K562 (cell line): ENCODE results near the gene C2orf42. TPM values are rescaled to one million over a fixed set of nuclear protein-coding genes. Genes with fewer than 3 reads are reported as not detected.

Source experiments
- ASH1L ChIP-seq: fragments of 450-650 bp; IDR thresholded peaks from 2 replicates; pipeline ENCODE4 v1.6.1; 2018; ENCODE audit warnings: borderline replicate concordance, mild to moderate bottlenecking, low read depth; ENCODE audit not compliant: partially characterized antibody
- ETV6 ChIP-seq, 3 experiments: fragments of 150-350 bp in 1 of 3; sonication (generic) in 1 of 3; formaldehyde crosslinking in 1 of 3; IDR thresholded peaks; 2 replicates each; pipeline versions ENCODE4 v1.6.1 to v1.8.0; 2014 to 2022; ENCODE audit warnings: borderline replicate concordance in 2 of 3, low read depth in 2 of 3, antibody characterized with exemption in 1 of 3, low read length in 1 of 3, mild to moderate bottlenecking in 1 of 3, missing genetic modification reagents in 1 of 3
- FUS ChIP-seq: fragments of 200-400 bp; formaldehyde crosslinking; optimal IDR thresholded peaks from 2 replicates; pipeline ENCODE3; 2017; ENCODE audit warnings: low read depth, low read length
- GABPA ChIP-seq: fragments of 200-800 bp; sonication (Bioruptor generic); conservative IDR thresholded peaks from 2 replicates; pipeline ENCODE4 v1.6.1; 2016; ENCODE audit warnings: low read depth, missing genetic modification characterization, missing compliant biosample characterization
- HOXB6 ChIP-seq: fragments of 250-450 bp; sonication (Bioruptor Pico); IDR thresholded peaks from 2 replicates; pipeline ENCODE4 v1.5.1; 2022; ENCODE audit warnings: mild to moderate bottlenecking, borderline replicate concordance
- NEUROD1 ChIP-seq: fragments of 150-350 bp; IDR thresholded peaks from 2 replicates; pipeline ENCODE4 v1.6.1; 2014; ENCODE audit warnings: borderline replicate concordance, low read length, low read depth; ENCODE audit not compliant: partially characterized antibody
- SIN3A ChIP-seq, 2 experiments: fragments of 150-350 bp in 1 of 2; IDR thresholded peaks; 2 replicates each; pipeline ENCODE4 v1.6.1; 2011 to 2016; ENCODE audit warnings: borderline replicate concordance in 2 of 2, low read depth in 2 of 2, low read length in 2 of 2, mild to moderate bottlenecking in 2 of 2, moderate library complexity in 2 of 2; ENCODE audit not compliant: control insufficient read depth in 1 of 2
- TCF3 ChIP-seq: sonication (generic); formaldehyde crosslinking; IDR thresholded peaks from 2 replicates; pipeline ENCODE4 v1.4.0; 2020; ENCODE audit warnings: mild to moderate bottlenecking, missing genetic modification reagents
- U2AF1 ChIP-seq: fragments of 200-400 bp; formaldehyde crosslinking; optimal IDR thresholded peaks from 2 replicates; pipeline ENCODE3; 2017; ENCODE audit warnings: mild to moderate bottlenecking, low read depth, low read length, moderate library complexity
- ZBTB17 ChIP-seq: fragments of 450-650 bp; formaldehyde crosslinking; IDR thresholded peaks from 2 replicates; pipeline ENCODE4 v1.4.0; 2020; ENCODE audit warnings: mild to moderate bottlenecking
- polyA plus RNA-seq, 8 experiments: library from polyadenylated mRNA; depleted of rRNA in 4 of 8; stranded (reverse) in 5 of 8; unstranded in 3 of 8; fragments of >200 nt; fragmentation: Nextera tagmentation in 2 of 8; fragmentation: Illumina TruSeq in 1 of 8; extraction: Ambion mirVana in 2 of 8; extraction: Trizol in 1 of 8; gene quantifications; 2 replicates each; pipeline versions ENCODE4 v1.2.1 to v1.2.3, GENCODE V29; 2011 to 2014; ENCODE audit warnings: inconsistent platforms in 1 of 8, missing spikeins in 1 of 8
- total RNA-seq, 7 experiments: library from RNA; depleted of rRNA in 6 of 7; stranded (reverse); fragments of >200 nt in 6 of 7; fragmentation: Illumina TruSeq in 2 of 7; extraction: Trizol in 2 of 7; gene quantifications; 2 replicates each; pipeline versions ENCODE4 v1.2.1 to v1.2.3, GENCODE V29; 2011 to 2021; ENCODE audit warnings: low replicate concordance in 1 of 7
- TF ChIP-seq, protein P1 (sequence below): sonication (generic); formaldehyde crosslinking; IDR thresholded peaks from 2 replicates; pipeline ENCODE4 v1.8.0; 2023; ENCODE audit warnings: mild to moderate bottlenecking, missing genetic modification reagents
- TF ChIP-seq, protein P2 (sequence below): fragments of 250-450 bp; sonication (Bioruptor Pico); IDR thresholded peaks from 2 replicates; pipeline ENCODE4 v1.8.0; 2021; ENCODE audit warnings: borderline replicate concordance, mild to moderate bottlenecking, moderate library complexity; ENCODE audit not compliant: poor library complexity, severe bottlenecking
- TF ChIP-seq, protein P3 (sequence below): sonication (generic); formaldehyde crosslinking; IDR thresholded peaks from 2 replicates; pipeline ENCODE4 v1.8.0; 2022; ENCODE audit warnings: missing genetic modification reagents, mild to moderate bottlenecking, borderline replicate concordance
- TF ChIP-seq, protein P4 (sequence below): fragments of 250-450 bp; sonication (Bioruptor Pico); IDR thresholded peaks from 2 replicates; pipeline ENCODE4 v1.5.0; 2021
- TF ChIP-seq, protein P5 (sequence below): fragments of 200-800 bp; sonication (Bioruptor generic); IDR thresholded peaks from 2 replicates; pipeline ENCODE4 v1.6.1; 2016; ENCODE audit warnings: missing genetic modification characterization, missing compliant biosample characterization

Gene C2orf42
- total and polyA plus RNA-seq, 9 of the 15 experiments (the other 6 are each of a cell fraction or from before 2014, with no cell fraction given) = 4.6 to 10.9 (median 7.5) TPM

DNA sequence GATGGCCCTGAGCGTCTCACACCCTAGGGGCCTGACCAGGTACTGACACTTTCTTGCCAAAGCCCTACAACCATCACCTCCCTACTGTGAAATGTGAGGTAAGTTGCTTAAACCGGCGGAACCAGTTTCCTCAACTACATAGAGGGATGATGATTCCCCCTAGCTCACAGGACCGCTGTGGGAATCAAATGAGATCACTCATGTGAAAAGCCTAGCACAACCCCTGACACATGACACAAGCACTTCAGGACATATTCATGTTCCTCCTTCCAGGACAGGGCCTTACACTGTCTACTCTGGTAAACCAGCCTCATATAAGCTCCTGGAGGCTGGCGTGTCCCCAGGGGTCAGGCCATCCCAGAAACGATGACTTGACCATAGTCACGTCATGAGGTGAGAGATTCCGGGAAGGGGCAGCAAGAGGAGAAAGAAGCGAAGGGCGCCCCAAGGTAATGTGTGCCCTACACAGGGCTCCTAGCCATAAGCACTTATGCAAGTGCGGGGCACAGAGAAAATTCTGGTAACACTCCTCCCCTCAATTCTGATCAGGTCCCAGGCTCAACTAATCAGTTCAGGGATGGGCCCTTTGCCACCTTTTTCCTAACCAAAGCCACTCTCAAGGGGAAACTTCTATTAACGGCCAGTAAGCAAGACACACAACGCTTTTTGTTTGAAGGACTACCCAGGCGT lies 49.5 kb downstream of the C2orf42 start (continued):
- TF ChIP-seq, protein P1, sequence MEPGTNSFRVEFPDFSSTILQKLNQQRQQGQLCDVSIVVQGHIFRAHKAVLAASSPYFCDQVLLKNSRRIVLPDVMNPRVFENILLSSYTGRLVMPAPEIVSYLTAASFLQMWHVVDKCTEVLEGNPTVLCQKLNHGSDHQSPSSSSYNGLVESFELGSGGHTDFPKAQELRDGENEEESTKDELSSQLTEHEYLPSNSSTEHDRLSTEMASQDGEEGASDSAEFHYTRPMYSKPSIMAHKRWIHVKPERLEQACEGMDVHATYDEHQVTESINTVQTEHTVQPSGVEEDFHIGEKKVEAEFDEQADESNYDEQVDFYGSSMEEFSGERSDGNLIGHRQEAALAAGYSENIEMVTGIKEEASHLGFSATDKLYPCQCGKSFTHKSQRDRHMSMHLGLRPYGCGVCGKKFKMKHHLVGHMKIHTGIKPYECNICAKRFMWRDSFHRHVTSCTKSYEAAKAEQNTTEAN (CRISPR knock-in tag) = no peak
- TF ChIP-seq NEUROD1 = no peak
- TF ChIP-seq GABPA (tag) = no peak
- no peak; the same call in 1 of the 2 replicates for TF ChIP-seq HOXB6
- no peak for TF ChIP-seq ASH1L
- TF ChIP-seq SIN3A (IDR thresholded peaks at IDR 0.05; ENCODE audit: borderline replicate concordance in 2 of 2, control insufficient read depth in 1 of 2, low read depth in 2 of 2, low read length in 2 of 2) = no peak
- TF ChIP-seq, protein P2, sequence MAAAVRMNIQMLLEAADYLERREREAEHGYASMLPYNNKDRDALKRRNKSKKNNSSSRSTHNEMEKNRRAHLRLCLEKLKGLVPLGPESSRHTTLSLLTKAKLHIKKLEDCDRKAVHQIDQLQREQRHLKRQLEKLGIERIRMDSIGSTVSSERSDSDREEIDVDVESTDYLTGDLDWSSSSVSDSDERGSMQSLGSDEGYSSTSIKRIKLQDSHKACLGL (CRISPR knock-in tag) = no peak
- TF ChIP-seq ZBTB17 = no peak
- TF ChIP-seq, protein P3, sequence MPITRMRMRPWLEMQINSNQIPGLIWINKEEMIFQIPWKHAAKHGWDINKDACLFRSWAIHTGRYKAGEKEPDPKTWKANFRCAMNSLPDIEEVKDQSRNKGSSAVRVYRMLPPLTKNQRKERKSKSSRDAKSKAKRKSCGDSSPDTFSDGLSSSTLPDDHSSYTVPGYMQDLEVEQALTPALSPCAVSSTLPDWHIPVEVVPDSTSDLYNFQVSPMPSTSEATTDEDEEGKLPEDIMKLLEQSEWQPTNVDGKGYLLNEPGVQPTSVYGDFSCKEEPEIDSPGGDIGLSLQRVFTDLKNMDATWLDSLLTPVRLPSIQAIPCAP (CRISPR knock-in tag) = no peak
- no peak for TF ChIP-seq U2AF1
- TF ChIP-seq, protein P4, sequence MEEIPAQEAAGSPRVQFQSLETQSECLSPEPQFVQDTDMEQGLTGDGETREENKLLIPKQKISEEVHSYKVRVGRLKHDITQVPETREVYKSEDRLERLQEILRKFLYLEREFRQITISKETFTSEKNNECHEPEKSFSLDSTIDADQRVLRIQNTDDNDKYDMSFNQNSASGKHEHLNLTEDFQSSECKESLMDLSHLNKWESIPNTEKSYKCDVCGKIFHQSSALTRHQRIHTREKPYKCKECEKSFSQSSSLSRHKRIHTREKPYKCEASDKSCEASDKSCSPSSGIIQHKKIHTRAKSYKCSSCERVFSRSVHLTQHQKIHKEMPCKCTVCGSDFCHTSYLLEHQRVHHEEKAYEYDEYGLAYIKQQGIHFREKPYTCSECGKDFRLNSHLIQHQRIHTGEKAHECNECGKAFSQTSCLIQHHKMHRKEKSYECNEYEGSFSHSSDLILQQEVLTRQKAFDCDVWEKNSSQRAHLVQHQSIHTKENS = no peak
- TF ChIP-seq, protein P5, sequence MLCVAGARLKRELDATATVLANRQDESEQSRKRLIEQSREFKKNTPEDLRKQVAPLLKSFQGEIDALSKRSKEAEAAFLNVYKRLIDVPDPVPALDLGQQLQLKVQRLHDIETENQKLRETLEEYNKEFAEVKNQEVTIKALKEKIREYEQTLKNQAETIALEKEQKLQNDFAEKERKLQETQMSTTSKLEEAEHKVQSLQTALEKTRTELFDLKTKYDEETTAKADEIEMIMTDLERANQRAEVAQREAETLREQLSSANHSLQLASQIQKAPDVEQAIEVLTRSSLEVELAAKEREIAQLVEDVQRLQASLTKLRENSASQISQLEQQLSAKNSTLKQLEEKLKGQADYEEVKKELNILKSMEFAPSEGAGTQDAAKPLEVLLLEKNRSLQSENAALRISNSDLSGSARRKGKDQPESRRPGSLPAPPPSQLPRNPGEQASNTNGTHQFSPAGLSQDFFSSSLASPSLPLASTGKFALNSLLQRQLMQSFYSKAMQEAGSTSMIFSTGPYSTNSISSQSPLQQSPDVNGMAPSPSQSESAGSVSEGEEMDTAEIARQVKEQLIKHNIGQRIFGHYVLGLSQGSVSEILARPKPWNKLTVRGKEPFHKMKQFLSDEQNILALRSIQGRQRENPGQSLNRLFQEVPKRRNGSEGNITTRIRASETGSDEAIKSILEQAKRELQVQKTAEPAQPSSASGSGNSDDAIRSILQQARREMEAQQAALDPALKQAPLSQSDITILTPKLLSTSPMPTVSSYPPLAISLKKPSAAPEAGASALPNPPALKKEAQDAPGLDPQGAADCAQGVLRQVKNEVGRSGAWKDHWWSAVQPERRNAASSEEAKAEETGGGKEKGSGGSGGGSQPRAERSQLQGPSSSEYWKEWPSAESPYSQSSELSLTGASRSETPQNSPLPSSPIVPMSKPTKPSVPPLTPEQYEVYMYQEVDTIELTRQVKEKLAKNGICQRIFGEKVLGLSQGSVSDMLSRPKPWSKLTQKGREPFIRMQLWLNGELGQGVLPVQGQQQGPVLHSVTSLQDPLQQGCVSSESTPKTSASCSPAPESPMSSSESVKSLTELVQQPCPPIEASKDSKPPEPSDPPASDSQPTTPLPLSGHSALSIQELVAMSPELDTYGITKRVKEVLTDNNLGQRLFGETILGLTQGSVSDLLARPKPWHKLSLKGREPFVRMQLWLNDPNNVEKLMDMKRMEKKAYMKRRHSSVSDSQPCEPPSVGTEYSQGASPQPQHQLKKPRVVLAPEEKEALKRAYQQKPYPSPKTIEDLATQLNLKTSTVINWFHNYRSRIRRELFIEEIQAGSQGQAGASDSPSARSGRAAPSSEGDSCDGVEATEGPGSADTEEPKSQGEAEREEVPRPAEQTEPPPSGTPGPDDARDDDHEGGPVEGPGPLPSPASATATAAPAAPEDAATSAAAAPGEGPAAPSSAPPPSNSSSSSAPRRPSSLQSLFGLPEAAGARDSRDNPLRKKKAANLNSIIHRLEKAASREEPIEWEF (CRISPR knock-in tag) = peak; percentile 73
- no peak for TF ChIP-seq TCF3 (CRISPR knock-in tag)
- TF ChIP-seq FUS = no peak
- TF ChIP-seq ETV6 (IDR thresholded peaks at IDR 0.05; ENCODE audit: borderline replicate concordance in 1 of 2, low read depth in 2 of 2, low read length in 1 of 2) = no peak
- TF ChIP-seq ETV6 (CRISPR knock-in tag; IDR thresholded peaks at IDR 0.05; ENCODE audit: borderline replicate concordance) = no peak
